HG02943 (cell line): ENCODE measurements around the gene STAT2.
A peak's percentile ranks its signal among the peaks of the same experiment; 100 is the strongest.
"Not testable (repeated sequence)": the region's sequence is repeated elsewhere in the genome, so short reads cannot be mapped to it uniquely, and the experiment has no call there.

Experiments
- ATAC-seq: cut with Tn5 transposase; IDR thresholded peaks from one replicate; pipeline ENCODE4 v1.9.1; 2021; ENCODE audit warnings: mild to moderate bottlenecking, low read depth, moderate library complexity; ENCODE audit not compliant: unreplicated experiment

Gene STAT2

GRCh38 chr12:56362130-56363059 is 2.5 kb upstream of the STAT2 start, which contains the start of gene APOF:
TSS of gene APOF (minus strand) at chr12:56362857. CDS start at chr12:56362745, 112 bp downstream.
- no peak for ATAC-seq

GRCh38 chr12:56361487-56362129 is 1.7 kb upstream of the STAT2 start:
- ATAC-seq, result no peak

- ATAC-seq, result no peak
These were observed 923 bp downstream of the STAT2 start for GRCh38 chr12:56358836-56359532.

- no peak for ATAC-seq
These were observed 8.6 kb downstream of the STAT2 start for GRCh38 chr12:56351325-56351724.

GRCh38 chr12:56350662-56351061 is 9.2 kb downstream of the STAT2 start:
- no peak for ATAC-seq

GRCh38 chr12:56348776-56349175 is 11.1 kb downstream of the STAT2 start:
- no peak for ATAC-seq

- ATAC-seq, result not testable (repeated sequence)
These were observed 12.7 kb downstream of the STAT2 start for GRCh38 chr12:56347255-56347654.

GRCh38 chr12:56346675-56347074 is 13.2 kb downstream of the STAT2 start:
- no peak for ATAC-seq

- not testable (repeated sequence) for ATAC-seq
These were observed 17.6 kb downstream of the STAT2 start for GRCh38 chr12:56342290-56342689.

- no peak for ATAC-seq
These were observed 18.3 kb downstream of the STAT2 start for GRCh38 chr12:56341616-56342015.

GRCh38 chr12:56339158-56339422 is 20.8 kb downstream of the STAT2 start:
- no peak for ATAC-seq

- no peak for ATAC-seq
These were observed 21.4 kb downstream of the STAT2 start, which contains the start of gene IL23A for GRCh38 chr12:56338308-56339157. TSS of gene IL23A (plus strand) at chr12:56338884. CDS start at chr12:56339045, 161 bp downstream.

GRCh38 chr12:56337753-56338251 is 22.1 kb downstream of the STAT2 start:
- no peak for ATAC-seq

- ATAC-seq, result no peak
These were observed 23.3 kb downstream of the STAT2 start for GRCh38 chr12:56336361-56337167.

GRCh38 chr12:56335527-56335926 is 24.4 kb downstream of the STAT2 start:
- ATAC-seq, result not testable (repeated sequence)

GRCh38 chr12:56334490-56334793 is 25.5 kb downstream of the STAT2 start:
- ATAC-seq, result no peak

- ATAC-seq, result peak; percentile 98
These were observed 26.0 kb downstream of the STAT2 start, which contains the start of gene PAN2 for GRCh38 chr12:56333679-56334489. TSS of gene PAN2 (minus strand) at chr12:56334000. CDS start at chr12:56333094, 906 bp downstream.

GRCh38 chr12:56333197-56333678 is 26.7 kb downstream of the STAT2 start:
- no peak for ATAC-seq
